Neural cell (in vitro differentiated cells): ENCODE measurements around the gene ZNF705A.

Experiments used
- CTCF ChIP-seq: fragments of 450-650 bp; IDR thresholded peaks from 2 replicates; pipeline ENCODE4 v1.5.1; 2014; ENCODE audit warnings: antibody characterized with exemption, mild to moderate bottlenecking, moderate library complexity; ENCODE audit not compliant: poor library complexity, severe bottlenecking
- EP300 ChIP-seq: fragments of 450-650 bp; conservative IDR thresholded peaks from 2 replicates; pipeline ENCODE4 v1.6.1; 2014; ENCODE audit warnings: antibody characterized with exemption, mild to moderate bottlenecking, moderate library complexity; ENCODE audit not compliant: poor library complexity, severe bottlenecking
- EZH2 ChIP-seq: fragments of 200-600, 300-800 bp; shearing (Covaris generic), sonication (generic); IDR thresholded peaks from 2 replicates; pipeline ENCODE4 v1.6.1; 2014; ENCODE audit warnings: antibody characterized with exemption, low read length, borderline replicate concordance, mild to moderate bottlenecking; ENCODE audit not compliant: insufficient read depth, poor library complexity, severe bottlenecking
- MXI1 ChIP-seq: fragments of 450-650 bp; conservative IDR thresholded peaks from 2 replicates; pipeline ENCODE4 v1.6.1; 2014; ENCODE audit warnings: antibody characterized with exemption, mild to moderate bottlenecking; ENCODE audit not compliant: poor library complexity, severe bottlenecking
- POLR2AphosphoS5 ChIP-seq: IDR thresholded peaks from 2 replicates; pipeline ENCODE4 v1.6.1; 2012
- RAD21 ChIP-seq: fragments of 450-650 bp; conservative IDR thresholded peaks from 2 replicates; pipeline ENCODE4 v1.6.1; 2014; ENCODE audit warnings: antibody characterized with exemption, mild to moderate bottlenecking, moderate library complexity
- REST ChIP-seq: IDR thresholded peaks from 2 replicates; pipeline ENCODE4 v1.6.1; 2012; ENCODE audit warnings: borderline replicate concordance
- SMC3 ChIP-seq: fragments of 450-650 bp; conservative IDR thresholded peaks from 2 replicates; pipeline ENCODE4 v1.6.1; 2014; ENCODE audit warnings: antibody characterized with exemption, mild to moderate bottlenecking, moderate library complexity; ENCODE audit not compliant: poor library complexity
- TAF1 ChIP-seq: IDR thresholded peaks from 2 replicates; pipeline ENCODE4 v1.6.1; 2012; ENCODE audit warnings: low read depth

GRCh38 chr12:8143261-8143660 is 13.6 kb upstream of the ZNF705A start:
- TF ChIP-seq CTCF (no peak), POLR2AphosphoS5 (no peak), EZH2 (no peak), REST (no peak), TAF1 (no peak), EP300 (no peak), RAD21 (no peak), MXI1 (no peak), SMC3 (no peak)
